ENCODE results near the gene RARB.

Gene RARB

GRCh38 chr3:25478211-25478757, 50.2 kb downstream of the RARB start:
- no peak for DNase-seq (ENCODE audit: low read depth)
- TF ChIP-seq CTCF (conservative IDR thresholded peaks at IDR 0.05; ENCODE audit: low read depth, low read length), result no peak
- H3K4me3 ChIP-seq (ENCODE audit: low read length), result no peak overlapping the region

GRCh38 chr3:25478964-25479726, 51.1 kb downstream of the RARB start:
- H3K4me3 ChIP-seq (ENCODE audit: low read length), result no peak overlapping the region
- no peak for DNase-seq (ENCODE audit: low read depth)
- TF ChIP-seq CTCF (conservative IDR thresholded peaks at IDR 0.05; ENCODE audit: low read depth, low read length), result no peak

- no peak overlapping the region for H3K4me3 ChIP-seq (ENCODE audit: low read length)
- no peak for DNase-seq (ENCODE audit: low read depth)
- TF ChIP-seq CTCF (conservative IDR thresholded peaks at IDR 0.05; ENCODE audit: low read depth, low read length), result no peak
Measured at GRCh38 chr3:25479727-25480010, 51.6 kb downstream of the RARB start.

GRCh38 chr3:25480811-25481210, 52.7 kb downstream of the RARB start:
- TF ChIP-seq CTCF (conservative IDR thresholded peaks at IDR 0.05; ENCODE audit: low read depth, low read length), result no peak
- no peak overlapping the region for H3K4me3 ChIP-seq (ENCODE audit: low read length)
- no peak for DNase-seq (ENCODE audit: low read depth)

GRCh38 chr3:25481386-25481785, 53.3 kb downstream of the RARB start:
- no peak for TF ChIP-seq CTCF (conservative IDR thresholded peaks at IDR 0.05; ENCODE audit: low read depth, low read length)

GRCh38 chr3:25483456-25483855, 55.4 kb downstream of the RARB start:
- no peak for TF ChIP-seq CTCF (conservative IDR thresholded peaks at IDR 0.05; ENCODE audit: low read depth, low read length)
- H3K4me3 ChIP-seq (ENCODE audit: low read length), result no peak overlapping the region
- no peak for DNase-seq (ENCODE audit: low read depth)

More at GRCh38 chr3:25481386-25481785, 53.3 kb downstream of the RARB start:
- DNase-seq (ENCODE audit: low read depth), result no peak
- no peak overlapping the region for H3K4me3 ChIP-seq (ENCODE audit: low read length)

GRCh38 chr3:25485673-25486072, 57.6 kb downstream of the RARB start:
- H3K4me3 ChIP-seq (ENCODE audit: low read length), result no peak overlapping the region
- TF ChIP-seq CTCF (conservative IDR thresholded peaks at IDR 0.05; ENCODE audit: low read depth, low read length), result no peak
- DNase-seq (ENCODE audit: low read depth), result no peak
